T47D (cell line): Measurements from ENCODE around the gene FAM193A.
"Not testable (repeated sequence)": the region's sequence is repeated elsewhere in the genome, so short reads cannot be mapped to it uniquely, and the experiment has no call there.

Experiments
- DNase-seq, 2 experiments: peaks; one replicate each; pipeline versions ENCODE4 v3.0.0 to v3.0.0-alpha.2; 2011 to 2012; ENCODE audit warnings: low read depth in 1 of 2, low spot score in 1 of 2
- JUND ChIP-seq: IDR thresholded peaks from 2 replicates; pipeline ENCODE4 v1.6.1; 2012; ENCODE audit warnings: low read depth
- in situ Hi-C: cut with HindIII; loops from 2 replicates; pipeline ENCODE4 v1.10.0; 2016; ENCODE audit warnings: low sequenced_read_pairs, low pct_unique_long_range_greater_than_20kb

Gene FAM193A

GRCh38 chr4:2534904-2535375 lies 1.5 kb upstream of the FAM193A start:
- in situ Hi-C loops: no loop called here
- peak in 1 of 2 experiments; percentile 32 for DNase-seq
- TF ChIP-seq JUND: no peak

- in situ Hi-C loops: no loop called here
- peak in 1 of 2 experiments; percentile 13 for DNase-seq
- TF ChIP-seq JUND: no peak
Measured at GRCh38 chr4:2535376-2536192, 863 bp upstream of the FAM193A start.

- peak in 1 of 2 experiments; percentile 67 for DNase-seq
- in situ Hi-C loops: no loop called here
- no peak for TF ChIP-seq JUND
Measured at GRCh38 chr4:2537011-2537830, 774 bp downstream of the FAM193A start.

- DNase-seq, in situ Hi-C loops: not testable (repeated sequence)
Measured at GRCh38 chr4:2543580-2544191, 7.2 kb downstream of the FAM193A start.

GRCh38 chr4:2545321-2546013 lies 9.0 kb downstream of the FAM193A start:
- in situ Hi-C loops: no loop called here
- no peak for TF ChIP-seq JUND
- no peak for DNase-seq

- no peak for DNase-seq
- TF ChIP-seq JUND: no peak
- in situ Hi-C loops: no loop called here
Measured at GRCh38 chr4:2546286-2546823, 9.9 kb downstream of the FAM193A start.

GRCh38 chr4:2546961-2547691 lies 10.7 kb downstream of the FAM193A start:
- DNase-seq, in situ Hi-C loops: not testable (repeated sequence)

GRCh38 chr4:2551118-2551517 lies 14.7 kb downstream of the FAM193A start:
- DNase-seq: no peak
- in situ Hi-C loops: no loop called here
- no peak for TF ChIP-seq JUND

GRCh38 chr4:2552806-2553205 lies 16.4 kb downstream of the FAM193A start:
- no peak for TF ChIP-seq JUND
- in situ Hi-C loops: no loop called here
- DNase-seq: no peak

- no peak for TF ChIP-seq JUND
- in situ Hi-C loops: no loop called here
- DNase-seq: no peak
Measured at GRCh38 chr4:2558301-2558700, 21.9 kb downstream of the FAM193A start.

- in situ Hi-C loops: no loop called here
- no peak for TF ChIP-seq JUND
- no peak for DNase-seq
Measured at GRCh38 chr4:2560167-2560566, 23.7 kb downstream of the FAM193A start.
